Stimulated activated CD8-positive, alpha-beta memory T cell treated with anti-CD3 and anti-CD28 coated beads, Interleukin-4, amount 100 ng/mL, for 48 hours (primary cell): ENCODE results near the gene CCDC9B.

Experiments used
- DNase-seq: peaks from one replicate; pipeline ENCODE4 v3.0.0-alpha.2; 2020

Gene CCDC9B

DNA sequence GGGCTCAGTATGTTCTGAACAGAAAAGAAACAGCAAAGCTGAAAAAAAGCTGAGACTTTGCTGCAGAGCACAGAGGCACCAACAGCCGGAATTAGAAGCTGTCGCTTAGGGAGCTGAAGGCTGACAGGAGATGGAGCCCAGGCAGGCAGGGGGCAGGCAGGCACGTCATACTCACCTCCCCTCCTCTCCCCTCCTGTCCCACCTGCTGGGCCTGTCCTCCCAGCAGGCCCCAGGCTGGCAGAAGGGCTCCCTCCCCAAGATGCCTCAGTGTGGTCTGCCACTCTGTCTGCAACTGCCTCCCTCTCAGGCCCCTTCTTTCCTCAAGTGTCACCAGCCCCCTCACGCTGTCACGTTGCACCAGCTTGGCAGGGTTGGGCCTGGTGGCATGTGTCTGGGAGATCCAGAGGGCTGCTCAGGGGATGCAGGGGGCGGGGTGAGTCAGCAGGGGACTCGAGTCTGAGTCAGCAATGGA is 54.6 kb downstream of the CCDC9B start:
- no peak for DNase-seq

DNA sequence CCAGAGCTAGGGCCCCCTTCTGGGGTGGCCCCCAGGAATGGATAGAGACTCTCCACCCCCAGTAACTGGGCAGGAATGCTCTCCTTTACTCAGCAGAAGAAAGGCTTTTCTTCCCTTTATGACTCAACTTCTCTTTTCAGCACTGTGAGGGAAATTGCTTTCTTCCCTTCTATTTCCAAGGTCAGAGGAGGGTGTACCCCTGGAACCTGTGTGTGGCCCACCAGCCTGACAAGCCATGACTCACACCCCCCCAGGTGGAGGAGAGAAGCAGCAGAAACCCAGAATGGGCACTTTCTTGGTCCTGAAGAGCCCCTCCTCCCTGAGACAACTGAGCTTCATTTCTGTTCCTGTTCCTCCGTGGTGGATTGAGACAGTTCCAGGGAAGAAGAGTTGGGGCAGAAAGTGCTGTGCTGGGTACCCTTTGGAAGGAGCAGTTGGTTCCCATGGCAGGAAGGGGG is 55.2 kb downstream of the CCDC9B start:
- no peak for DNase-seq

GRCh38 chr15:40285151-40285550 is 55.6 kb downstream of the CCDC9B start:
- DNase-seq, result no peak

GRCh38 chr15:40283615-40284300 is 57.0 kb downstream of the CCDC9B start:
- DNase-seq, result no peak

DNA sequence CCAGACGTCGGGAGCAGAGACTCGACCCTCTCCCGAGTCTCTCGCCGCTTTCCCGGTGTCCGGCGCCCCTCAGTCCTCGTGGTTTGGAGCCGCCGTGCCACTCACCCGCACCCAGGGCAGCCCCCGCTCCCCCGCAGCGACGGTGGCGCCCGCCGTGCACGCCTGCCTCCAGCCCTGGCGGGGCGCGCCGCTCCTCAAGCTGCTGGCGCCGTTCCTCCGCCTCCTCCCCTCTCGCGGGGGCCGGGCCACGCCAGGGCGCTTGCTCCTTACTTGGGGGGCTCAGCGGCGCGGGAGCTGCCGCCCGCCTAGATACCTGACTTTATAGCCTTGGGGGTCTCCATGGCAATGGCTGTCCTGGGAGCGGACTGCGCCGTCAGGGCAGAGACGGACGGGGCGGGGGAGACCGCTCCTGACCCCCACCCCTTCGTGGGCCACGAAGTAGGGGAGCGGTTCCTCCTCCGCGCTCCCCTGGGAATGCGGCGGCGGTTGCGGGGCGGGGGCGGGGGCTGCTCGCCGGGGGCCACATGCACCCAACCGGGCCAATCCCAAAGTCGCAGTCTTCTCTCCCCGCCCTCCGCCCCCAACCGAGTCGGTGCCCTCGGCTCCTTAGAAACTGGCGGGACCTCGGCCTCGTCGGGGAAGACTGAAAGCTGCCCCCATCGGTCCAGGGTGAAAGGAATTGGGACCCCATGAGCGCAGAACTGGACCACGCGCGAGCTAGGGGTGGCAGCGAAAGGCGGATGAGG is 57.7 kb downstream of the CCDC9B start, which contains the start of gene ANKRD63:
Gene ANKRD63 (minus strand): TSS at position 196 of the 746 bp plus-strand sequence. CDS start 478 bp downstream, outside the sequence.
- peak; percentile 49 for DNase-seq

DNA sequence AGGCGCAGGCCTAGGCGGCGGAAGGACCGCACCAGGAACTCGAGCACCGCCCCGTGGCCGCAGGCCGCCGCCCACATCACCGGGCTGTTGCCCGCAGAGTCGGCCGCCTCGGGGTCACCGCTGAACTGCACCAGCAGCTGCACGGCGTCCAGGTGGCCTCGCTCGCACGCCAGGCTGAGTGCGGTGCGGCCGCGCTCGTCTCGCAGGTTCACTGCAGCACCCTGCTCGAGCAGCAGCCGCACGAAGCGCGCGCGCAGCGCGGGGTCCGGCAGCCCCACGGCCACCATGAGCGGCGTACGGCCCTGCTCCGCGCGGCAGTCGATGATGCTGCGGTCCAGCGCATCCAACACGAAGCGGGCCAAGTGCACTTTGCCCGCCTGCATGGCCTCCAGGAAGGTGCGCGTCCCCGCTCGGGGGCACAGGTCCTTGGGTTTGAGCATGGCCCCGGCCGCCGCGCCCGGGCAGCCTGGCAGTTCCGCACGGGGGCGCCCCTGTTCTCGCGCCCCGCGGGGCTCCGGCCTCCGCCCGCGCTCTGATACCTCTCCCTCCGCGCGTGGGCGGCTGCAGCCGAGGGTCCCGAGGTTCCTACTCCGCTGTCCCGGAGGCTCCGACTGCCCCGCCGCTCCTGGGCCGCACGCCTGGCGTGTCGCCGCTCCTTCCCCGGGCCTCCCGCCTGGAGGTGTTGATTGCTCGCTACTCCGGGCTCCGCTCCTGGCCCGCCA is 58.4 kb downstream of the CCDC9B start:
- DNase-seq, result peak; percentile 66

DNA sequence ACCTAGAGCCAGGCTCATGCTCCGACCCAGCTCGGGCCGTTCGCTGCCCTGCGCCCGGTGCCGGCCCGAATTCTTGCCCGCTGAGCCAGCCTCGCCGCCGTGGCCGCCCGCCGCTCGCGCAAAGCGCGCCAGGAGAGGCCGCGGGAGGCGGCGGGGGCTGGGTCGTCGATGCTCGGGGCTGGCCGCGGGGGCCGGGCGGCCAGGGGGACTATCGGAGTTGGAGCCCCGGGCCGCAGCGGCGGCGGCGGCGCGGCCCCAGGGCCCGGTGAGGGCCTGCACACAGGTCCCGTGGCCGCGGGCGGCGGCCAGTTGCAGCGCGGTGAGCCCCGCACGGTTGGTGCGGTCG is 59.0 kb downstream of the CCDC9B start:
- DNase-seq, result no peak
